Stimulated activated naive B cell treated with anti-CD40 and anti-IgM and Interleukin-4, amounts not matched to agents 10 μg/mL and 1 μg/mL and 100 μg/mL, for 72 hours (primary cell): Measurements from ENCODE around the gene ZFAND5.
A peak's percentile ranks its signal among the peaks of the same experiment; 100 is the strongest.

Experiments used
- ATAC-seq, 2 donors: fragments of 150-1000 bp; cut with Tn5 transposase; replicated peaks; 2 replicates each; pipeline ENCODE4 v1.10.0; 2021; ENCODE audit warnings: moderate library complexity in 1 of 2
- DNase-seq: peaks from one replicate; pipeline ENCODE4 v3.0.0; 2021
- H3K27ac Mint-ChIP-seq: one replicate; pipeline ENCODE4 v1.8.0; 2022; ENCODE audit warnings: mild to moderate bottlenecking, mixed read lengths
- H3K27me3 Mint-ChIP-seq, 2 donors: one replicate each; pipeline ENCODE4 v1.8.0; 2022; ENCODE audit warnings: mixed read lengths in 2 of 2
- H3K36me3 Mint-ChIP-seq, 2 donors: one replicate each; pipeline ENCODE4 v1.8.0; 2022; ENCODE audit warnings: mixed read lengths in 2 of 2, mild to moderate bottlenecking in 1 of 2
- H3K4me1 Mint-ChIP-seq, 2 donors: one replicate each; pipeline ENCODE4 v1.8.0; 2022; ENCODE audit warnings: mixed read lengths in 2 of 2, mild to moderate bottlenecking in 1 of 2
- H3K4me3 Mint-ChIP-seq, 2 donors: one replicate each; pipeline ENCODE4 v1.8.0; 2022; ENCODE audit warnings: mild to moderate bottlenecking in 2 of 2, mixed read lengths in 2 of 2, moderate library complexity in 1 of 2
- H3K9me3 Mint-ChIP-seq, 2 donors: one replicate each; pipeline ENCODE4 v1.8.0; 2022; ENCODE audit warnings: mixed read lengths in 2 of 2, mild to moderate bottlenecking in 1 of 2

ZFAND5 gene

GRCh38 chr9:72324974-72325373 lies 40.0 kb downstream of the ZFAND5 start:
- H3K36me3 Mint-ChIP-seq: peaks cover 0 to 2% of the 10 kb centered on the region in 2 donors
- H3K9me3 Mint-ChIP-seq: no peaks in the 10 kb centered on the region
- peaks cover 5 to 7% of the 10 kb centered on the region in 2 donors for H3K4me1 Mint-ChIP-seq
- DNase-seq: no peak
- no peak overlapping the region for H3K4me3 Mint-ChIP-seq
- no peak overlapping the region for H3K27ac Mint-ChIP-seq
- no peaks in the 10 kb centered on the region for H3K27me3 Mint-ChIP-seq
- ATAC-seq: no peak

GRCh38 chr9:72322678-72323077 lies 42.3 kb downstream of the ZFAND5 start:
- Mint-ChIP-seq H3K27me3 (no peaks in the 10 kb centered on the region), H3K4me1 (peaks cover 5% of the 10 kb centered on the region in 2 donors), H3K36me3 (no peaks in the 10 kb centered on the region), H3K4me3 (no peak overlapping the region), H3K9me3 (no peaks in the 10 kb centered on the region), H3K27ac (no peak overlapping the region)
- no peak for ATAC-seq
- DNase-seq: no peak

GRCh38 chr9:72322259-72322658 lies 42.7 kb downstream of the ZFAND5 start:
- peaks cover under 1 to 1% of the 10 kb centered on the region in 2 donors for H3K4me1 Mint-ChIP-seq
- ATAC-seq (no peak), DNase-seq (no peak)
- H3K4me3 Mint-ChIP-seq: no peak overlapping the region
- no peaks in the 10 kb centered on the region for H3K27me3 Mint-ChIP-seq
- H3K27ac Mint-ChIP-seq: no peak overlapping the region
- no peaks in the 10 kb centered on the region for H3K36me3 Mint-ChIP-seq
- H3K9me3 Mint-ChIP-seq: no peaks in the 10 kb centered on the region

GRCh38 chr9:72315510-72316311 lies 49.3 kb downstream of the ZFAND5 start:
- H3K36me3 Mint-ChIP-seq: no peaks in the 10 kb centered on the region
- H3K27me3 Mint-ChIP-seq: no peaks in the 10 kb centered on the region
- peak; percentile 34 to 52 for ATAC-seq

GRCh38 chr9:72315089-72315509 lies 49.9 kb downstream of the ZFAND5 start:
- H3K4me1 Mint-ChIP-seq: peaks cover 23 to 29% of the 10 kb centered on the region in 2 donors
- DNase-seq: no peak
- no peaks in the 10 kb centered on the region for H3K9me3 Mint-ChIP-seq
- ATAC-seq: peak; percentile 53 to 76
- no peaks in the 10 kb centered on the region for H3K27me3 Mint-ChIP-seq
- peak overlapping the region in 1 of 2 donors; percentile 59 for H3K4me3 Mint-ChIP-seq
- H3K36me3 Mint-ChIP-seq: no peaks in the 10 kb centered on the region
- H3K27ac Mint-ChIP-seq: peak overlapping the region; percentile 63

More at GRCh38 chr9:72315510-72316311, 49.3 kb downstream of the ZFAND5 start:
- H3K4me3 Mint-ChIP-seq: peak overlapping the region; percentile 11 to 29
- DNase-seq: no peak
- no peaks in the 10 kb centered on the region for H3K9me3 Mint-ChIP-seq
- peaks cover 23 to 26% of the 10 kb centered on the region in 2 donors for H3K4me1 Mint-ChIP-seq
- H3K27ac Mint-ChIP-seq: peak overlapping the region; percentile 63

- Mint-ChIP-seq H3K36me3 (no peaks in the 10 kb centered on the region), H3K27ac (no peak overlapping the region), H3K9me3 (no peaks in the 10 kb centered on the region), H3K4me1 (peaks cover 26 to 37% of the 10 kb centered on the region in 2 donors), H3K27me3 (no peaks in the 10 kb centered on the region), H3K4me3 (no peak overlapping the region)
- ATAC-seq: no peak
- DNase-seq: no peak
Observed at GRCh38 chr9:72313507-72313906, 51.5 kb downstream of the ZFAND5 start.

GRCh38 chr9:72312386-72312987 lies 52.5 kb downstream of the ZFAND5 start:
- Mint-ChIP-seq H3K27ac (no peak overlapping the region), H3K4me3 (no peak overlapping the region), H3K4me1 (peaks cover 28 to 43% of the 10 kb centered on the region in 2 donors), H3K27me3 (no peaks in the 10 kb centered on the region), H3K36me3 (no peaks in the 10 kb centered on the region), H3K9me3 (no peaks in the 10 kb centered on the region)
- no peak for DNase-seq
- ATAC-seq: peak; percentile 30 to 43

GRCh38 chr9:72309364-72310133 lies 55.5 kb downstream of the ZFAND5 start:
- H3K9me3 Mint-ChIP-seq: no peaks in the 10 kb centered on the region
- no peak for ATAC-seq
- no peaks in the 10 kb centered on the region for H3K36me3 Mint-ChIP-seq
- H3K4me3 Mint-ChIP-seq: no peak overlapping the region
- peaks cover 28 to 47% of the 10 kb centered on the region in 2 donors for H3K4me1 Mint-ChIP-seq
- H3K27me3 Mint-ChIP-seq: no peaks in the 10 kb centered on the region
- DNase-seq: no peak
- H3K27ac Mint-ChIP-seq: no peak overlapping the region

GRCh38 chr9:72306761-72307160 lies 58.2 kb downstream of the ZFAND5 start:
- no peak overlapping the region for H3K27ac Mint-ChIP-seq
- DNase-seq (no peak), ATAC-seq (peak in 1 of 2 donors; percentile 39)
- peaks cover 29 to 51% of the 10 kb centered on the region in 2 donors for H3K4me1 Mint-ChIP-seq
- H3K9me3 Mint-ChIP-seq: no peaks in the 10 kb centered on the region
- H3K27me3 Mint-ChIP-seq: no peaks in the 10 kb centered on the region
- no peaks in the 10 kb centered on the region for H3K36me3 Mint-ChIP-seq
- H3K4me3 Mint-ChIP-seq: peak overlapping the region in 1 of 2 donors; percentile 25

- Mint-ChIP-seq H3K36me3 (no peaks in the 10 kb centered on the region), H3K4me3 (peak overlapping the region; percentile 67 to 80), H3K27me3 (no peaks in the 10 kb centered on the region), H3K4me1 (peaks cover 36 to 62% of the 10 kb centered on the region in 2 donors), H3K27ac (peak overlapping the region; percentile 91), H3K9me3 (no peaks in the 10 kb centered on the region)
- ATAC-seq (peak in 1 of 2 donors; percentile 3), DNase-seq (no peak)
Observed at GRCh38 chr9:72305707-72306106, 59.3 kb downstream of the ZFAND5 start.

GRCh38 chr9:72305102-72305546 lies 59.9 kb downstream of the ZFAND5 start:
- H3K27ac Mint-ChIP-seq: peak overlapping the region; percentile 91
- peak overlapping the region; percentile 67 to 80 for H3K4me3 Mint-ChIP-seq
- H3K9me3 Mint-ChIP-seq: no peaks in the 10 kb centered on the region
- no peaks in the 10 kb centered on the region for H3K36me3 Mint-ChIP-seq
- peak; percentile 89 to 90 for ATAC-seq
- H3K27me3 Mint-ChIP-seq: no peaks in the 10 kb centered on the region
- H3K4me1 Mint-ChIP-seq: peaks cover 41 to 66% of the 10 kb centered on the region in 2 donors
- DNase-seq: peak; percentile 51

GRCh38 chr9:72304538-72304937 lies 60.5 kb downstream of the ZFAND5 start:
- Mint-ChIP-seq H3K4me1 (peaks cover 40 to 62% of the 10 kb centered on the region in 2 donors), H3K4me3 (peak overlapping the region; percentile 67 to 80), H3K9me3 (no peaks in the 10 kb centered on the region), H3K36me3 (no peaks in the 10 kb centered on the region), H3K27me3 (no peaks in the 10 kb centered on the region), H3K27ac (peak overlapping the region; percentile 91)
- no peak for ATAC-seq
- DNase-seq: no peak
